Skeletal muscle satellite cell (primary cell): ENCODE results near the gene PCDHGA1.

ENCODE experiments used
- H3K27me3 ChIP-seq: 2 replicates; pipeline ENCODE4 v1.7.0; 2013; ENCODE audit warnings: low read length; ENCODE audit not compliant: control insufficient read depth, insufficient read depth
- H3K36me3 ChIP-seq: 2 replicates; pipeline ENCODE4 v1.7.0; 2013; ENCODE audit warnings: mild to moderate bottlenecking, control low read depth, low read length; ENCODE audit not compliant: insufficient read depth
- H3K4me1 ChIP-seq: 2 replicates; pipeline ENCODE4 v1.7.0; 2013; ENCODE audit warnings: low read length; ENCODE audit not compliant: control insufficient read depth, insufficient read depth
- H3K4me2 ChIP-seq: 2 replicates; pipeline ENCODE4 v1.7.0; 2013; ENCODE audit warnings: mild to moderate bottlenecking, low read length
- H3K4me3 ChIP-seq: 2 replicates; pipeline ENCODE4 v1.7.0; 2013; ENCODE audit warnings: low read length
- H3K9ac ChIP-seq: 2 replicates; pipeline ENCODE4 v1.7.0; 2013; ENCODE audit warnings: mild to moderate bottlenecking, low read depth, low read length, moderate library complexity
- H3K9me3 ChIP-seq: replicated peaks from 2 replicates; pipeline ENCODE4 v1.7.0; 2013; ENCODE audit warnings: mild to moderate bottlenecking, control low read depth, low read length

PCDHGA1 gene

GRCh38 chr5:141439411-141440141 is 109.3 kb downstream of the PCDHGA1 start:
- no peaks in the 10 kb centered on the region for H3K4me1 ChIP-seq
- H3K36me3 ChIP-seq, result no peaks in the 10 kb centered on the region
- no peak overlapping the region for H3K4me2 ChIP-seq
- no peaks in the 10 kb centered on the region for H3K27me3 ChIP-seq
- H3K9me3 ChIP-seq, result peaks cover 5% of the 10 kb centered on the region
- no peak overlapping the region for H3K4me3 ChIP-seq
- no peak overlapping the region for H3K9ac ChIP-seq

GRCh38 chr5:141440341-141440740 is 110.0 kb downstream of the PCDHGA1 start:
- Histone ChIP-seq H3K36me3 (no peaks in the 10 kb centered on the region), H3K4me2 (no peak overlapping the region), H3K9me3 (peaks cover 5% of the 10 kb centered on the region), H3K4me1 (no peaks in the 10 kb centered on the region), H3K27me3 (no peaks in the 10 kb centered on the region), H3K9ac (no peak overlapping the region), H3K4me3 (no peak overlapping the region)

GRCh38 chr5:141441571-141442170 is 111.4 kb downstream of the PCDHGA1 start:
- Histone ChIP-seq H3K4me1 (no peaks in the 10 kb centered on the region), H3K27me3 (no peaks in the 10 kb centered on the region), H3K9ac (no peak overlapping the region), H3K4me2 (no peak overlapping the region), H3K9me3 (peaks cover 5% of the 10 kb centered on the region), H3K4me3 (no peak overlapping the region), H3K36me3 (no peaks in the 10 kb centered on the region)

- no peaks in the 10 kb centered on the region for H3K4me1 ChIP-seq
- no peak overlapping the region for H3K9ac ChIP-seq
- H3K9me3 ChIP-seq, result no peaks in the 10 kb centered on the region
- no peak overlapping the region for H3K4me3 ChIP-seq
- no peaks in the 10 kb centered on the region for H3K27me3 ChIP-seq
- H3K36me3 ChIP-seq, result no peaks in the 10 kb centered on the region
- H3K4me2 ChIP-seq, result no peak overlapping the region
Measured at GRCh38 chr5:141465351-141465750, 135.0 kb downstream of the PCDHGA1 start.

- Histone ChIP-seq H3K9ac (peak within 1 kb of the TSS; percentile 83), H3K4me2 (peak within 1 kb of the TSS; percentile 93), H3K36me3 (peaks cover 7% of the 10 kb centered on the region), H3K9me3 (no peaks in the 10 kb centered on the region), H3K4me1 (peaks cover 36% of the 10 kb centered on the region), H3K4me3 (peak within 1 kb of the TSS; percentile 79), H3K27me3 (no peaks in the 10 kb centered on the region)
Measured at GRCh38 chr5:141475625-141476131, 145.4 kb downstream of the PCDHGA1 start, which contains the start of gene PCDHGC3. TSS of gene PCDHGC3 (plus strand) at chr5:141475966. CDS start at chr5:141476117, 151 bp downstream.

GRCh38 chr5:141476132-141476911 is 146.0 kb downstream of the PCDHGA1 start:
- H3K4me1 ChIP-seq, result peaks cover 36% of the 10 kb centered on the region

GRCh38 chr5:141477044-141477575 is 146.8 kb downstream of the PCDHGA1 start:
- Histone ChIP-seq H3K9ac (peak overlapping the region; percentile 83), H3K4me3 (peak overlapping the region; percentile 79), H3K27me3 (no peaks in the 10 kb centered on the region)

More at GRCh38 chr5:141476132-141476911, 146.0 kb downstream of the PCDHGA1 start:
- peak overlapping the region; percentile 79 for H3K4me3 ChIP-seq
- no peaks in the 10 kb centered on the region for H3K9me3 ChIP-seq
- H3K9ac ChIP-seq, result peak overlapping the region; percentile 83
- peaks cover 7% of the 10 kb centered on the region for H3K36me3 ChIP-seq
- no peaks in the 10 kb centered on the region for H3K27me3 ChIP-seq
- H3K4me2 ChIP-seq, result peak overlapping the region; percentile 93

GRCh38 chr5:141477815-141478214 is 147.5 kb downstream of the PCDHGA1 start:
- Histone ChIP-seq H3K9ac (peak overlapping the region; percentile 83), H3K4me2 (peak overlapping the region; percentile 93), H3K4me1 (peaks cover 36% of the 10 kb centered on the region), H3K36me3 (peaks cover 7% of the 10 kb centered on the region), H3K4me3 (peak overlapping the region; percentile 79), H3K9me3 (no peaks in the 10 kb centered on the region), H3K27me3 (no peaks in the 10 kb centered on the region)

More at GRCh38 chr5:141477044-141477575, 146.8 kb downstream of the PCDHGA1 start:
- Histone ChIP-seq H3K36me3 (peaks cover 7% of the 10 kb centered on the region), H3K9me3 (no peaks in the 10 kb centered on the region), H3K4me2 (peak overlapping the region; percentile 93), H3K4me1 (peaks cover 36% of the 10 kb centered on the region)

GRCh38 chr5:141478321-141478945 is 148.1 kb downstream of the PCDHGA1 start:
- Histone ChIP-seq H3K36me3 (peaks cover 7% of the 10 kb centered on the region), H3K4me3 (peak overlapping the region; percentile 79), H3K9ac (peak overlapping the region; percentile 83)

GRCh38 chr5:141479776-141480175 is 149.5 kb downstream of the PCDHGA1 start:
- H3K4me1 ChIP-seq, result peaks cover 47% of the 10 kb centered on the region
- H3K36me3 ChIP-seq, result peaks cover 7% of the 10 kb centered on the region

More at GRCh38 chr5:141478321-141478945, 148.1 kb downstream of the PCDHGA1 start:
- peak overlapping the region; percentile 93 for H3K4me2 ChIP-seq
- H3K4me1 ChIP-seq, result peaks cover 36% of the 10 kb centered on the region
- H3K27me3 ChIP-seq, result no peaks in the 10 kb centered on the region
- H3K9me3 ChIP-seq, result no peaks in the 10 kb centered on the region

More at GRCh38 chr5:141479776-141480175, 149.5 kb downstream of the PCDHGA1 start:
- Histone ChIP-seq H3K4me2 (peak overlapping the region; percentile 52), H3K4me3 (peak overlapping the region; percentile 19), H3K9me3 (no peaks in the 10 kb centered on the region), H3K27me3 (no peaks in the 10 kb centered on the region), H3K9ac (no peak overlapping the region)
